SKM-1 treated with dmso at 0.1 percent for 144 hours (cell line): ENCODE measurements around the gene CAPN14.

Experiments used
- DNase-seq: peaks from one replicate; lab custom pipeline; 2025; ENCODE audit not compliant: unreplicated experiment; lab: John Stamatoyannopoulos, UW

CAPN14 gene

GRCh38 chr2:31226266-31226665 is 9.0 kb upstream of the CAPN14 start:
- DNase-seq, result no peak

- DNase-seq, result no peak
These were observed 6.4 kb upstream of the CAPN14 start for GRCh38 chr2:31223749-31224148.

GRCh38 chr2:31223026-31223425 is 5.7 kb upstream of the CAPN14 start:
- DNase-seq, result no peak

GRCh38 chr2:31222071-31222470 is 4.8 kb upstream of the CAPN14 start:
- DNase-seq, result no peak

GRCh38 chr2:31221544-31221943 is 4.2 kb upstream of the CAPN14 start:
- no peak for DNase-seq

- DNase-seq, result peak; percentile 58
These were observed 2.0 kb upstream of the CAPN14 start for GRCh38 chr2:31219131-31219969.

- no peak for DNase-seq
These were observed 581 bp downstream of the CAPN14 start for GRCh38 chr2:31216734-31217133.

- no peak for DNase-seq
These were observed 2.8 kb downstream of the CAPN14 start for GRCh38 chr2:31214444-31214915.

GRCh38 chr2:31213601-31214443 is 3.5 kb downstream of the CAPN14 start:
- DNase-seq, result no peak

- no peak for DNase-seq
These were observed 4.4 kb downstream of the CAPN14 start for GRCh38 chr2:31212659-31213600.

- DNase-seq, result no peak
These were observed 9.1 kb downstream of the CAPN14 start for GRCh38 chr2:31208240-31208639.

- no peak for DNase-seq
These were observed 9.5 kb downstream of the CAPN14 start for GRCh38 chr2:31207790-31208189.

GRCh38 chr2:31205613-31206012 is 11.7 kb downstream of the CAPN14 start:
- no peak for DNase-seq

GRCh38 chr2:31205186-31205585 is 12.1 kb downstream of the CAPN14 start:
- no peak for DNase-seq

GRCh38 chr2:31204783-31205182 is 12.5 kb downstream of the CAPN14 start:
- no peak for DNase-seq

- no peak for DNase-seq
These were observed 13.4 kb downstream of the CAPN14 start for GRCh38 chr2:31203916-31204315.

GRCh38 chr2:31202833-31203232 is 14.5 kb downstream of the CAPN14 start:
- DNase-seq, result no peak

- DNase-seq, result no peak
These were observed 15.3 kb downstream of the CAPN14 start for GRCh38 chr2:31202041-31202440.

GRCh38 chr2:31200972-31201371 is 16.3 kb downstream of the CAPN14 start:
- no peak for DNase-seq

GRCh38 chr2:31199206-31199605 is 18.1 kb downstream of the CAPN14 start:
- no peak for DNase-seq

GRCh38 chr2:31197669-31198068 is 19.6 kb downstream of the CAPN14 start:
- no peak for DNase-seq
